Retinal pigment epithelial cell (primary cell): ENCODE measurements around the gene CCDC97.

Source experiments
- DNase-seq: peaks from one replicate; pipeline ENCODE4 v3.0.0-alpha.2; 2010; ENCODE audit warnings: low read depth
- H3K4me3 ChIP-seq: 2 replicates; pipeline ENCODE4 v1.5.1; 2011; ENCODE audit warnings: mild to moderate bottlenecking, low read length, control low read depth, moderate library complexity
- TF ChIP-seq, protein P1 (sequence below): conservative IDR thresholded peaks from 2 replicates; pipeline ENCODE4 v1.5.1; 2011; ENCODE audit warnings: low read depth, low read length, control low read depth, inconsistent platforms

The CCDC97 gene

GRCh38 chr19:41265395-41266153 is 44.4 kb upstream of the CCDC97 start:
- TF ChIP-seq, protein P1, sequence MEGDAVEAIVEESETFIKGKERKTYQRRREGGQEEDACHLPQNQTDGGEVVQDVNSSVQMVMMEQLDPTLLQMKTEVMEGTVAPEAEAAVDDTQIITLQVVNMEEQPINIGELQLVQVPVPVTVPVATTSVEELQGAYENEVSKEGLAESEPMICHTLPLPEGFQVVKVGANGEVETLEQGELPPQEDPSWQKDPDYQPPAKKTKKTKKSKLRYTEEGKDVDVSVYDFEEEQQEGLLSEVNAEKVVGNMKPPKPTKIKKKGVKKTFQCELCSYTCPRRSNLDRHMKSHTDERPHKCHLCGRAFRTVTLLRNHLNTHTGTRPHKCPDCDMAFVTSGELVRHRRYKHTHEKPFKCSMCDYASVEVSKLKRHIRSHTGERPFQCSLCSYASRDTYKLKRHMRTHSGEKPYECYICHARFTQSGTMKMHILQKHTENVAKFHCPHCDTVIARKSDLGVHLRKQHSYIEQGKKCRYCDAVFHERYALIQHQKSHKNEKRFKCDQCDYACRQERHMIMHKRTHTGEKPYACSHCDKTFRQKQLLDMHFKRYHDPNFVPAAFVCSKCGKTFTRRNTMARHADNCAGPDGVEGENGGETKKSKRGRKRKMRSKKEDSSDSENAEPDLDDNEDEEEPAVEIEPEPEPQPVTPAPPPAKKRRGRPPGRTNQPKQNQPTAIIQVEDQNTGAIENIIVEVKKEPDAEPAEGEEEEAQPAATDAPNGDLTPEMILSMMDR: no peak
- peak overlapping the region; percentile 91 for H3K4me3 ChIP-seq
- no peak for DNase-seq

- no peak overlapping the region for H3K4me3 ChIP-seq
Measured at GRCh38 chr19:41269055-41269454, 40.9 kb upstream of the CCDC97 start.

GRCh38 chr19:41269571-41269970 is 40.4 kb upstream of the CCDC97 start:
- DNase-seq: no peak
- H3K4me3 ChIP-seq: no peak overlapping the region
- TF ChIP-seq, protein P1: no peak

More at GRCh38 chr19:41269055-41269454, 40.9 kb upstream of the CCDC97 start:
- TF ChIP-seq, protein P1: no peak
- DNase-seq: no peak

DNA sequence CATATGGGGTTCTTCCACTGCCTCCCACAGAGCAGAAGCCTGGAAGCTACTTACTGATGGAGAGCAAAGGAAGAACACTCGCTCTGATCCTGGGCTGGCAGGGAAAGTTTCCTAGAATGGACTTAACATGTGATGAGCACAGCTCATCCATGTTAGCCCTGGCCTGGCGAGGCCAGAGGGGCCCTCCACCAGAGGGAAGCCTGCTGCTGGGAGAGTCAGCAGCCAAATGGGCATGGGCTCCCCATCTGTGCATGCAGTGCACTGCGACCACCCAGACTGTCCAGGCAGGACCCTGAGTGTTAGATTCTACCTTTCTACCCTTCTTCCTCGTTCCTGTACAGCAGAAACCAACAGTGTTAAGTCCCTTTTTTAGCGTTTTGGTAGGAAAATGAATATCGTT is 36.9 kb upstream of the CCDC97 start:
- no peak overlapping the region for H3K4me3 ChIP-seq
- TF ChIP-seq, protein P1: no peak
- DNase-seq: no peak

- H3K4me3 ChIP-seq: no peak overlapping the region
- no peak for DNase-seq
Measured at GRCh38 chr19:41274802-41275201, 35.2 kb upstream of the CCDC97 start.

GRCh38 chr19:41276231-41276630 is 33.7 kb upstream of the CCDC97 start:
- DNase-seq: no peak
- TF ChIP-seq, protein P1: no peak
- H3K4me3 ChIP-seq: no peak overlapping the region

More at GRCh38 chr19:41274802-41275201, 35.2 kb upstream of the CCDC97 start:
- TF ChIP-seq, protein P1: no peak

DNA sequence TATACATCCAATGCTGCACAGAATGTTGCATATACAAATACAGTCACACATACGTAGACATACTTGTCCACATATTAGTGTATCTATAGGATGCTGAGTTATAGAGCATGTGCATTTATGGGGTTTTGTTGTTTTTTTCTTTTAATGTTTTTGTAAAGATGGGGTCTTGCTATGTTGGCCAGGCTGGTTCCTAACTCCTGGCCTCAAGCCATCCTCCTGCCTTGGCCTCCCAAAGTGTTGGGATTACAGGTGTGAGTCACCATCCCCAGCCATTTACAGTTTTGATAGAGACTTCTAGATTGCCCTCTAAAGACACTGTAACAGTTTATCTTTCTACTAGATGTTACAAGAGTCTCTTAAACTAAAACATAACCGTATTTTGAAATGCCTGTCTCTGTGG is 31.5 kb upstream of the CCDC97 start:
- TF ChIP-seq, protein P1: no peak
- no peak overlapping the region for H3K4me3 ChIP-seq
- DNase-seq: no peak
